SW 1271 (cell line): ENCODE measurements around the gene CISD1.

Experiments used
- DNase-seq, 2 experiments: peaks; one replicate each; lab custom pipeline; 2025; lab: John Stamatoyannopoulos, UW

CISD1 gene

GRCh38 chr10:58266003-58266825, 2.7 kb upstream of the CISD1 start:
- peak in 1 of 2 experiments; percentile 43 for DNase-seq

GRCh38 chr10:58266826-58267712, 1.9 kb upstream of the CISD1 start:
- peak in 1 of 2 experiments; percentile 49 for DNase-seq

- DNase-seq: peak; percentile 40 to 85
Observed at GRCh38 chr10:58267713-58268453, 1.1 kb upstream of the CISD1 start, which contains the start of gene IPMK. TSS of gene IPMK (minus strand) at chr10:58267894. CDS start at chr10:58267611, 283 bp downstream.

- peak in 1 of 2 experiments; percentile 83 for DNase-seq
Observed at GRCh38 chr10:58268454-58268945, 462 bp upstream of the CISD1 start.

GRCh38 chr10:58269782-58270290, 874 bp downstream of the CISD1 start:
- DNase-seq: no peak

- DNase-seq: no peak
Observed at GRCh38 chr10:58275261-58275660, 6.3 kb downstream of the CISD1 start.

GRCh38 chr10:58275908-58276307, 6.9 kb downstream of the CISD1 start:
- DNase-seq: no peak

GRCh38 chr10:58278274-58278961, 9.5 kb downstream of the CISD1 start:
- DNase-seq: no peak

- no peak for DNase-seq
Observed at GRCh38 chr10:58278962-58279307, 10.0 kb downstream of the CISD1 start.

GRCh38 chr10:58280477-58280876, 11.5 kb downstream of the CISD1 start:
- peak in 1 of 2 experiments; percentile 18 for DNase-seq

- DNase-seq: peak in 1 of 2 experiments; percentile 33
Observed at GRCh38 chr10:58281092-58281752, 12.3 kb downstream of the CISD1 start.

GRCh38 chr10:58282615-58283014, 13.7 kb downstream of the CISD1 start:
- peak in 1 of 2 experiments; percentile 12 for DNase-seq

GRCh38 chr10:58291538-58292174, 22.7 kb downstream of the CISD1 start:
- peak in 1 of 2 experiments; percentile 73 for DNase-seq

GRCh38 chr10:58293989-58294388, 25.0 kb downstream of the CISD1 start:
- DNase-seq: no peak

GRCh38 chr10:58299580-58299979, 30.6 kb downstream of the CISD1 start:
- DNase-seq: peak in 1 of 2 experiments; percentile 44

- no peak for DNase-seq
Observed at GRCh38 chr10:58300676-58301075, 31.7 kb downstream of the CISD1 start.

- no peak for DNase-seq
Observed at GRCh38 chr10:58302254-58302653, 33.3 kb downstream of the CISD1 start.

GRCh38 chr10:58304099-58304633, 35.2 kb downstream of the CISD1 start:
- DNase-seq: no peak

- no peak for DNase-seq
Observed at GRCh38 chr10:58305821-58306220, 36.9 kb downstream of the CISD1 start.

- DNase-seq: no peak
Observed at GRCh38 chr10:58307676-58308075, 38.7 kb downstream of the CISD1 start.
